SK-N-MC (cell line): ENCODE data around the gene ESPL1.

Source experiments
- DNase-seq: peaks from one replicate; pipeline ENCODE4 v3.0.0-alpha.2; 2011; ENCODE audit warnings: low read depth, low spot score
- H3K27ac ChIP-seq: fragments of 200-600 bp; sonication (generic); 2 replicates; pipeline ENCODE4 v1.5.1; 2016; ENCODE audit warnings: mixed run types
- H3K36me3 ChIP-seq: fragments of 200-600 bp; sonication (generic); 2 replicates; pipeline ENCODE4 v1.6.1; 2017; ENCODE audit warnings: antibody characterized with exemption, low read length, mixed read lengths; ENCODE audit not compliant: insufficient read depth
- H3K4me3 ChIP-seq: fragments of 200-600 bp; sonication (generic); 2 replicates; pipeline ENCODE4 v1.5.1; 2016
- H3K9ac ChIP-seq: fragments of 200-600 bp; sonication (generic); 2 replicates; pipeline ENCODE4 v1.8.0; 2017; ENCODE audit warnings: mixed run types, mixed read lengths; ENCODE audit not compliant: insufficient read length
- H3K9me3 ChIP-seq: fragments of 200-600 bp; sonication (generic); 2 replicates; pipeline ENCODE4 v1.6.1; 2017; ENCODE audit warnings: low read depth, mild to moderate bottlenecking, antibody characterized with exemption, low read length, moderate library complexity, mixed read lengths
- EZH2 ChIP-seq: fragments of 200-600 bp; sonication (generic); IDR thresholded peaks from one replicate; pipeline ENCODE4 v1.6.1; 2017; ENCODE audit warnings: antibody characterized with exemption
- FOXP2 ChIP-seq: optimal IDR thresholded peaks from 2 replicates; pipeline ENCODE3; 2011; ENCODE audit warnings: mild to moderate bottlenecking, moderate library complexity; ENCODE audit not compliant: insufficient read depth; ENCODE audit errors: extremely low read length, control extremely low read depth
- POLR2AphosphoS5 ChIP-seq: IDR thresholded peaks from 2 replicates; pipeline ENCODE4 v1.6.1; 2012; ENCODE audit warnings: mild to moderate bottlenecking, low read depth, low read length, borderline replicate concordance

The ESPL1 gene

GRCh38 chr12:53234271-53234914 is 33.7 kb upstream of the ESPL1 start:
- TF ChIP-seq POLR2AphosphoS5, result no peak; the same call in 1 of the 2 replicates
- TF ChIP-seq EZH2, result no peak
- TF ChIP-seq FOXP2, result no peak
- DNase-seq, result no peak
- Histone ChIP-seq H3K4me3 (peak overlapping the region; percentile 58), H3K9ac (no peak overlapping the region), H3K27ac (peak overlapping the region; percentile 69), H3K36me3 (no peaks in the 10 kb centered on the region), H3K9me3 (no peaks in the 10 kb centered on the region)

GRCh38 chr12:53235164-53235563 is 32.9 kb upstream of the ESPL1 start:
- Histone ChIP-seq H3K9ac (no peak overlapping the region), H3K4me3 (no peak overlapping the region), H3K27ac (no peak overlapping the region), H3K36me3 (no peaks in the 10 kb centered on the region), H3K9me3 (no peaks in the 10 kb centered on the region)
- TF ChIP-seq EZH2 (no peak), POLR2AphosphoS5 (no peak), FOXP2 (no peak)
- no peak for DNase-seq

GRCh38 chr12:53235742-53236442 is 32.2 kb upstream of the ESPL1 start:
- no peak overlapping the region for H3K9ac ChIP-seq
- no peak overlapping the region for H3K27ac ChIP-seq
- H3K36me3 ChIP-seq, result no peaks in the 10 kb centered on the region
- H3K4me3 ChIP-seq, result no peak overlapping the region
- no peak for DNase-seq
- no peaks in the 10 kb centered on the region for H3K9me3 ChIP-seq
- no peak for TF ChIP-seq EZH2
- TF ChIP-seq FOXP2, result no peak
- no peak for TF ChIP-seq POLR2AphosphoS5

- no peaks in the 10 kb centered on the region for H3K36me3 ChIP-seq
- H3K9me3 ChIP-seq, result no peaks in the 10 kb centered on the region
- DNase-seq, result no peak
- TF ChIP-seq EZH2 (no peak), FOXP2 (no peak), POLR2AphosphoS5 (no peak)
- H3K9ac ChIP-seq, result no peak overlapping the region
- no peak overlapping the region for H3K27ac ChIP-seq
- no peak overlapping the region for H3K4me3 ChIP-seq
Measured at GRCh38 chr12:53236443-53237111, 31.5 kb upstream of the ESPL1 start.

- H3K27ac ChIP-seq, result no peak overlapping the region
- no peaks in the 10 kb centered on the region for H3K9me3 ChIP-seq
- no peak for DNase-seq
- H3K36me3 ChIP-seq, result no peaks in the 10 kb centered on the region
- no peak overlapping the region for H3K9ac ChIP-seq
- TF ChIP-seq EZH2, result no peak
- TF ChIP-seq FOXP2, result no peak
- TF ChIP-seq POLR2AphosphoS5, result no peak
- no peak overlapping the region for H3K4me3 ChIP-seq
Measured at GRCh38 chr12:53239643-53240258, 28.3 kb upstream of the ESPL1 start.

- no peak overlapping the region for H3K4me3 ChIP-seq
- no peaks in the 10 kb centered on the region for H3K36me3 ChIP-seq
- TF ChIP-seq POLR2AphosphoS5 (no peak), FOXP2 (no peak), EZH2 (no peak)
- no peaks in the 10 kb centered on the region for H3K9me3 ChIP-seq
- no peak for DNase-seq
- H3K9ac ChIP-seq, result no peak overlapping the region
- H3K27ac ChIP-seq, result no peak overlapping the region
Measured at GRCh38 chr12:53241623-53242412, 26.3 kb upstream of the ESPL1 start.

GRCh38 chr12:53244337-53244736 is 23.8 kb upstream of the ESPL1 start:
- no peak for DNase-seq
- Histone ChIP-seq H3K9me3 (no peaks in the 10 kb centered on the region), H3K27ac (no peak overlapping the region), H3K9ac (no peak overlapping the region), H3K4me3 (no peak overlapping the region), H3K36me3 (no peaks in the 10 kb centered on the region)
- no peak for TF ChIP-seq EZH2
- TF ChIP-seq POLR2AphosphoS5, result no peak
- TF ChIP-seq FOXP2, result no peak
